Anterior cingulate cortex (tissue), 58 donors: ENCODE results near the gene SCGB3A1.

Experiments
- DNase-seq, 58 donors: peaks; one replicate each; lab custom pipeline; 2025; lab: John Stamatoyannopoulos, UW

The SCGB3A1 gene

GRCh38 chr5:180593446-180594206, 2.3 kb upstream of the SCGB3A1 start:
- DNase-seq: no peak

GRCh38 chr5:180592176-180592575, 877 bp upstream of the SCGB3A1 start:
- no peak for DNase-seq

GRCh38 chr5:180590543-180591310, 572 bp downstream of the SCGB3A1 start:
- DNase-seq: no peak

- no peak for DNase-seq
Measured at GRCh38 chr5:180589771-180590542, 1.3 kb downstream of the SCGB3A1 start.

- no peak for DNase-seq
Measured at GRCh38 chr5:180586870-180587269, 4.4 kb downstream of the SCGB3A1 start.

- DNase-seq: no peak
Measured at GRCh38 chr5:180586204-180586603, 5.1 kb downstream of the SCGB3A1 start.

- DNase-seq: no peak
Measured at GRCh38 chr5:180583738-180584137, 7.6 kb downstream of the SCGB3A1 start.

GRCh38 chr5:180580681-180581080, 10.6 kb downstream of the SCGB3A1 start:
- DNase-seq: no peak

- no peak for DNase-seq
Measured at GRCh38 chr5:180575571-180575970, 15.7 kb downstream of the SCGB3A1 start.

GRCh38 chr5:180568914-180569313, 22.4 kb downstream of the SCGB3A1 start:
- no peak for DNase-seq

- no peak for DNase-seq
Measured at GRCh38 chr5:180563994-180564393, 27.3 kb downstream of the SCGB3A1 start.

- DNase-seq: no peak
Measured at GRCh38 chr5:180558232-180558631, 33.1 kb downstream of the SCGB3A1 start.

- no peak for DNase-seq
Measured at GRCh38 chr5:180557217-180557809, 34.0 kb downstream of the SCGB3A1 start.

- DNase-seq: no peak
Measured at GRCh38 chr5:180555168-180555921, 36.0 kb downstream of the SCGB3A1 start.

GRCh38 chr5:180553530-180553929, 37.8 kb downstream of the SCGB3A1 start:
- no peak for DNase-seq

- DNase-seq: no peak
Measured at GRCh38 chr5:180548563-180548962, 42.7 kb downstream of the SCGB3A1 start.

GRCh38 chr5:180545248-180545647, 46.1 kb downstream of the SCGB3A1 start:
- DNase-seq: no peak

GRCh38 chr5:180541710-180542109, 49.6 kb downstream of the SCGB3A1 start:
- DNase-seq: no peak
